ENCODE results near the gene PRLR. TPM values are rescaled to one million over a fixed set of nuclear protein-coding genes. Genes with fewer than 3 reads are reported as not detected.

The PRLR gene
- total RNA-seq, 1 experiment from 2014 or later, result 0.59 TPM

GRCh38 chr5:35024911-35025510 lies 205.3 kb downstream of the PRLR start:
- H3K27ac Mint-ChIP-seq (ENCODE audit: unreplicated experiment), result no peak overlapping the region
- DNase-seq, result no peak
- H3K27me3 Mint-ChIP-seq (ENCODE audit: unreplicated experiment), result peaks cover 23% of the 10 kb centered on the region
- H3K4me3 Mint-ChIP-seq (ENCODE audit: low read depth, unreplicated experiment), result no peak overlapping the region
- CTCF ChIA-PET, result no interaction called here
- H3K36me3 Mint-ChIP-seq (ENCODE audit: insufficient read depth, unreplicated experiment), result no peaks in the 10 kb centered on the region
- no TSS peak for BruUV-seq (replicated peaks)
- H3K4me1 Mint-ChIP-seq (ENCODE audit: low read depth, unreplicated experiment), result no peaks in the 10 kb centered on the region
- intact Hi-C loops (cut with micrococcal nuclease; ENCODE audit: unreplicated experiment), result no loop called here
- TF ChIP-seq CTCF (IDR thresholded peaks at IDR 0.05; ENCODE audit: unreplicated experiment), result no peak
- no peaks in the 10 kb centered on the region for H3K9me3 Mint-ChIP-seq (ENCODE audit: low read depth, unreplicated experiment)

- DNase-seq, result no peak
- CTCF ChIA-PET, result no interaction called here
- intact Hi-C loops (cut with micrococcal nuclease; ENCODE audit: unreplicated experiment), result no loop called here
- Mint-ChIP-seq H3K4me3 (ENCODE audit: low read depth, unreplicated experiment) (no peak overlapping the region), H3K9me3 (ENCODE audit: low read depth, unreplicated experiment) (no peaks in the 10 kb centered on the region), H3K4me1 (ENCODE audit: low read depth, unreplicated experiment) (no peaks in the 10 kb centered on the region), H3K27me3 (ENCODE audit: unreplicated experiment) (peaks cover 12% of the 10 kb centered on the region), H3K27ac (ENCODE audit: unreplicated experiment) (no peak overlapping the region), H3K36me3 (ENCODE audit: insufficient read depth, unreplicated experiment) (no peaks in the 10 kb centered on the region)
- no peak for TF ChIP-seq CTCF (IDR thresholded peaks at IDR 0.05; ENCODE audit: unreplicated experiment)
- BruUV-seq (replicated peaks), result no TSS peak
These were observed 206.7 kb downstream of the PRLR start for GRCh38 chr5:35023391-35024178.

- CTCF ChIA-PET, result interaction anchor here (0.7 kb wide), 1 partner anchor 66 kb away, joined by 3 read pairs; no protein-coding TSS in a partner anchor
- no peaks in the 10 kb centered on the region for H3K4me1 Mint-ChIP-seq (ENCODE audit: low read depth, unreplicated experiment)
- peaks cover 13% of the 10 kb centered on the region for H3K27me3 Mint-ChIP-seq (ENCODE audit: unreplicated experiment)
- DNase-seq, result no peak
- BruUV-seq (replicated peaks), result no TSS peak
- no peak for TF ChIP-seq CTCF (IDR thresholded peaks at IDR 0.05; ENCODE audit: unreplicated experiment)
- no peak overlapping the region for H3K27ac Mint-ChIP-seq (ENCODE audit: unreplicated experiment)
- no peaks in the 10 kb centered on the region for H3K36me3 Mint-ChIP-seq (ENCODE audit: insufficient read depth, unreplicated experiment)
- intact Hi-C loops (cut with micrococcal nuclease; ENCODE audit: unreplicated experiment), result no loop called here
- no peak overlapping the region for H3K4me3 Mint-ChIP-seq (ENCODE audit: low read depth, unreplicated experiment)
- no peaks in the 10 kb centered on the region for H3K9me3 Mint-ChIP-seq (ENCODE audit: low read depth, unreplicated experiment)
These were observed 213.9 kb downstream of the PRLR start for GRCh38 chr5:35016174-35017051.

GRCh38 chr5:35015063-35015462 lies 215.2 kb downstream of the PRLR start:
- CTCF ChIA-PET, result no interaction called here
- H3K4me1 Mint-ChIP-seq (ENCODE audit: low read depth, unreplicated experiment), result no peaks in the 10 kb centered on the region
- H3K36me3 Mint-ChIP-seq (ENCODE audit: insufficient read depth, unreplicated experiment), result no peaks in the 10 kb centered on the region
- intact Hi-C loops (cut with micrococcal nuclease; ENCODE audit: unreplicated experiment), result no loop called here
- TF ChIP-seq CTCF (IDR thresholded peaks at IDR 0.05; ENCODE audit: unreplicated experiment), result no peak
- H3K27ac Mint-ChIP-seq (ENCODE audit: unreplicated experiment), result no peak overlapping the region
- no peaks in the 10 kb centered on the region for H3K9me3 Mint-ChIP-seq (ENCODE audit: low read depth, unreplicated experiment)
- H3K27me3 Mint-ChIP-seq (ENCODE audit: unreplicated experiment), result peaks cover 15% of the 10 kb centered on the region
- DNase-seq, result no peak
- H3K4me3 Mint-ChIP-seq (ENCODE audit: low read depth, unreplicated experiment), result no peak overlapping the region
- no TSS peak for BruUV-seq (replicated peaks)

Data from Calu3 (cell line).